Adrenal gland (tissue), 5 donors: ENCODE measurements around the gene ARHGAP33.

ENCODE experiments used
- POLR2A ChIP-seq, 2 donors: fragments of 450-650 bp; IDR thresholded peaks; one replicate each; pipeline ENCODE4 v1.6.1; 2017; ENCODE audit warnings: antibody characterized with exemption in 2 of 2, mild to moderate bottlenecking in 2 of 2, moderate library complexity in 1 of 2
- TF ChIP-seq, protein P1 (sequence below), 6 experiments: fragments of 450-650 bp in 4 of 6; fragments of 200-600 bp in 2 of 6; sonication (generic) in 1 of 6; IDR thresholded peaks; 1 replicate in 5 of 6; 2 replicates in 1 of 6; pipeline versions ENCODE4 v1.5.1 to v1.8.0; 2016 to 2021; ENCODE audit warnings: antibody characterized with exemption in 6 of 6, mild to moderate bottlenecking in 2 of 6, moderate library complexity in 1 of 6
- donor health status: DM: no; HTN: no; CAD: no.

DNA sequence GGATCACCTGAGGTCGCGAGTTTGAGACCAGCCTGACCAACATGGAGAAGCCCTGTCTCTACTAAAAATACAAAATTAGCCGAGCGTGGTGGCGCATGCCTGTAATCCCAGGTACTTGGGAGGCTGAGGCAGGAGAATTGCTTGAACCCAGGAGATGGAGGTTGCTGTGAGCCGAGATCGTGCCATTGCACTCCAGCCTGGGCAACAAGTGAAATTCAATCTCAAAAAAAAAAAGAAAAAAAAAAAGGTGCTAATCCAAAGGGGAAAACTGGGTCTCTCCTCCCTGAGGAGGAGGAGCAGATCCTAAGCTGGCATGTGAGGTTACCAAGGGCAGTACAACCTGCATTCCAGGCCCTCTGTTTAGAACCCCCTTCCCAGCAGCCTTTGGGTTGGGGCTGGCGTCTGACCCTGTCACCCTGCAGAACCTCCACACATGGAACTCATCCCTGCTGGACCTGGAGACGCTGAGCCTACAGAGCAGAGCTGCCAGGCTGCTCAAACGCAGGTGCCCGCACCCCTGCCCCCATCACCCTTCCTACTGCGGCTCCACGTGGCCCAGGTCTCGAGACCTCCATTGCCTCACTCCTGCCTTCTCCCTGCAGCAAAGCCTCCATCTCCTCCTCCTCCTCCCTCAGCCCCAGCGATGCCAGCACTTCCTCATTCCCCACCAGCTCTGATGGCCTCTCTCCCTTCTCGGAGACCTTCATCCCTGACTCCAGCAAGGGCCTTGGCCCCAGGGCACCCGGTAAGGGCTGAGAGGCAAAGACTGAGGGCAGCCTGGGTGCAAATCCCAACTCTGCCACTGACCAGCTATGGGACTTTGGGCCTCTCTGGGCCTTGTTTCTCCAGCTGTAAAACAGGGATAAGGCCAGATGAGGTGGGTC, 10.7 kb upstream of the ARHGAP33 start:
- TF ChIP-seq, protein P1, sequence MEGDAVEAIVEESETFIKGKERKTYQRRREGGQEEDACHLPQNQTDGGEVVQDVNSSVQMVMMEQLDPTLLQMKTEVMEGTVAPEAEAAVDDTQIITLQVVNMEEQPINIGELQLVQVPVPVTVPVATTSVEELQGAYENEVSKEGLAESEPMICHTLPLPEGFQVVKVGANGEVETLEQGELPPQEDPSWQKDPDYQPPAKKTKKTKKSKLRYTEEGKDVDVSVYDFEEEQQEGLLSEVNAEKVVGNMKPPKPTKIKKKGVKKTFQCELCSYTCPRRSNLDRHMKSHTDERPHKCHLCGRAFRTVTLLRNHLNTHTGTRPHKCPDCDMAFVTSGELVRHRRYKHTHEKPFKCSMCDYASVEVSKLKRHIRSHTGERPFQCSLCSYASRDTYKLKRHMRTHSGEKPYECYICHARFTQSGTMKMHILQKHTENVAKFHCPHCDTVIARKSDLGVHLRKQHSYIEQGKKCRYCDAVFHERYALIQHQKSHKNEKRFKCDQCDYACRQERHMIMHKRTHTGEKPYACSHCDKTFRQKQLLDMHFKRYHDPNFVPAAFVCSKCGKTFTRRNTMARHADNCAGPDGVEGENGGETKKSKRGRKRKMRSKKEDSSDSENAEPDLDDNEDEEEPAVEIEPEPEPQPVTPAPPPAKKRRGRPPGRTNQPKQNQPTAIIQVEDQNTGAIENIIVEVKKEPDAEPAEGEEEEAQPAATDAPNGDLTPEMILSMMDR (IDR thresholded peaks at IDR 0.05) = no peak
- no peak for TF ChIP-seq POLR2A (IDR thresholded peaks at IDR 0.05)
